ENCODE data around the gene CFAP58.

CFAP58 gene

GRCh38 chr10:104376784-104377300 is 23.2 kb downstream of the CFAP58 start:
- POLR2A ChIA-PET = no interaction called here
- CTCF ChIA-PET = interaction anchor here (1.3 to 1.5 kb wide), 2 partner anchors 9 to 11 kb away, joined by 3 to 4 read pairs; no protein-coding TSS in a partner anchor
- no peak for DNase-seq (ENCODE audit: extremely low spot score)
- no peak for TF ChIP-seq CTCF (IDR thresholded peaks at IDR 0.05; ENCODE audit: control extremely low read depth, extremely low read depth, low read depth, missing control alignments)

- DNase-seq (ENCODE audit: extremely low spot score) = no peak
- ChIA-PET POLR2A (no interaction called here), CTCF (interaction anchor here (1.2 to 1.4 kb wide), 2 partner anchors 15 to 26 kb away, joined by 4 to 5 read pairs; no protein-coding TSS in a partner anchor)
- TF ChIP-seq CTCF (IDR thresholded peaks at IDR 0.05; ENCODE audit: control extremely low read depth, extremely low read depth, low read depth, missing control alignments) = no peak
Measured at GRCh38 chr10:104380336-104380735, 26.7 kb downstream of the CFAP58 start.

- TF ChIP-seq CTCF (IDR thresholded peaks at IDR 0.05; ENCODE audit: control extremely low read depth, extremely low read depth, low read depth, missing control alignments) = no peak
- no peak for DNase-seq (ENCODE audit: extremely low spot score)
- ChIA-PET POLR2A (no interaction called here), CTCF (interaction anchor here (2.6 kb wide), 1 partner anchor 35 kb away, joined by 8 read pairs; the partner anchor contains the start of gene CFAP58)
Measured at GRCh38 chr10:104387130-104387888, 33.7 kb downstream of the CFAP58 start.

DNA sequence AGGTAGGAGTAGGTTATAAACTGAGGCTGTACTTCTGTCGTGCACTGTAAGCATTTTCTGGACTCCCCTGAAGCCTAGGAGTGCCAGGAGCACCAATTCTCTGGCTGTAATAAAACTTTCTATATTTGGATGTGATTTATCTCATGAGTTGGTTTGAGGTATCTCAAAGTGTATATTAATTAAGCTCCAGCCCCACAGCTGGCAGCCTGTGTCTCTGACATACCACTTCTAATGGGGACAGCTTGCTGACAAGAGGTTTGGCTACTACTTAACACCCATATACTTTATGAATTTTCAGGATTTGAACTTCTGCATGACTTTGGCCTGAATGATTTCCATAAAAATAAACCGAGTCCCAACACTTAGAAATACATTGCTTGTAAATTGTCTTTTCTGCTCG is 35.2 kb downstream of the CFAP58 start:
- no peak for DNase-seq (ENCODE audit: extremely low spot score)
- ChIA-PET POLR2A (no interaction called here), CTCF (no interaction called here)
- no peak for TF ChIP-seq CTCF (IDR thresholded peaks at IDR 0.05; ENCODE audit: control extremely low read depth, extremely low read depth, low read depth, missing control alignments)

GRCh38 chr10:104391150-104391968 is 37.7 kb downstream of the CFAP58 start:
- DNase-seq (ENCODE audit: extremely low spot score) = no peak
- ChIA-PET CTCF (no interaction called here), POLR2A (no interaction called here)

More at GRCh38 chr10:104391150-104391968, 37.7 kb downstream of the CFAP58 start:
- TF ChIP-seq CTCF (IDR thresholded peaks at IDR 0.05; ENCODE audit: control extremely low read depth, extremely low read depth, low read depth, missing control alignments) = no peak

All from GM10248 (cell line).